Measurements from ENCODE around the gene NCOA1. TPM values are rescaled to one million over a fixed set of nuclear protein-coding genes. Genes with fewer than 3 reads are reported as not detected.
A peak's percentile ranks its signal among the peaks of the same experiment; 100 is the strongest.

NCOA1 gene
- total RNA-seq, 2 experiments from 2014 or later, result 35.5 to 40.6 TPM

DNA sequence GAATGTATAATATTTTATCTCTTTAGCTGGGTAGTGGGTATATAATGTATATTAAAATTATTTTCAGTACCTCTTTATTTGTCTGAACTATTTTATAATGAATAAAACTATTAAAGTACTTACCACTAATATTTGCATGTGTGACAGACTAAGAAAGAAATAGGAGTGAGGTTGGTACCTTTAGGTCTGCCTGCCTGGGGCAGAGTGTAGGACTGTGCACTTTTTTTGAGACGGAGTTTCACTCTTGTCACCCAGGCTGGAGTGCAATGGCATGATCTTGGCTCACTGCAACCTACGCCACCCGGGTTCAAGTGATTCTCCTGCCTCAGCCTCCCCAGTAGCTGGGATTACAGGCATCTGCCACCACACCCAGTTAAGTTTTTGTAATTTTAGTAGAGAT lies 18.8 kb downstream of the NCOA1 start:
- Mint-ChIP-seq H3K4me1 (ENCODE audit: low read depth) (peaks cover 71% of the 10 kb centered on the region), H3K9me3 (no peaks in the 10 kb centered on the region), H3K27me3 (no peaks in the 10 kb centered on the region), H3K4me3 (no peak overlapping the region), H3K36me3 (ENCODE audit: low read depth) (no peaks in the 10 kb centered on the region), H3K27ac (no peak overlapping the region)
- ChIA-PET CTCF (no interaction called here), POLR2A (no interaction called here)
- no peak overlapping the region for H3K4me3 ChIP-seq (ENCODE audit: low read length)
- H3K36me3 ChIP-seq (ENCODE audit: insufficient read depth, low read length), result no peaks in the 10 kb centered on the region
- no peaks in the 10 kb centered on the region for H3K27me3 ChIP-seq (ENCODE audit: control insufficient read depth in 1 of 2, insufficient read depth in 2 of 2, low read length in 2 of 2)
- TF ChIP-seq, protein P1, sequence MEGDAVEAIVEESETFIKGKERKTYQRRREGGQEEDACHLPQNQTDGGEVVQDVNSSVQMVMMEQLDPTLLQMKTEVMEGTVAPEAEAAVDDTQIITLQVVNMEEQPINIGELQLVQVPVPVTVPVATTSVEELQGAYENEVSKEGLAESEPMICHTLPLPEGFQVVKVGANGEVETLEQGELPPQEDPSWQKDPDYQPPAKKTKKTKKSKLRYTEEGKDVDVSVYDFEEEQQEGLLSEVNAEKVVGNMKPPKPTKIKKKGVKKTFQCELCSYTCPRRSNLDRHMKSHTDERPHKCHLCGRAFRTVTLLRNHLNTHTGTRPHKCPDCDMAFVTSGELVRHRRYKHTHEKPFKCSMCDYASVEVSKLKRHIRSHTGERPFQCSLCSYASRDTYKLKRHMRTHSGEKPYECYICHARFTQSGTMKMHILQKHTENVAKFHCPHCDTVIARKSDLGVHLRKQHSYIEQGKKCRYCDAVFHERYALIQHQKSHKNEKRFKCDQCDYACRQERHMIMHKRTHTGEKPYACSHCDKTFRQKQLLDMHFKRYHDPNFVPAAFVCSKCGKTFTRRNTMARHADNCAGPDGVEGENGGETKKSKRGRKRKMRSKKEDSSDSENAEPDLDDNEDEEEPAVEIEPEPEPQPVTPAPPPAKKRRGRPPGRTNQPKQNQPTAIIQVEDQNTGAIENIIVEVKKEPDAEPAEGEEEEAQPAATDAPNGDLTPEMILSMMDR (IDR thresholded peaks at IDR 0.05), result no peak
- H3K4me1 ChIP-seq (ENCODE audit: insufficient read depth, low read length), result peaks cover 10% of the 10 kb centered on the region
- H3K27ac ChIP-seq (ENCODE audit: low read depth in 1 of 2, low read length in 2 of 2), result no peak overlapping the region
- DNase-seq (no peak), ATAC-seq (ENCODE audit: poor library complexity) (no peak)
- intact Hi-C loops (cut with DNase I, micrococcal nuclease), result no loop called here
- H3K9me3 ChIP-seq (ENCODE audit: control insufficient read depth in 1 of 2, insufficient read depth in 1 of 2, low read length in 2 of 2), result no peaks in the 10 kb centered on the region

GRCh38 chr2:24510771-24511170 lies 19.7 kb downstream of the NCOA1 start:
- H3K27ac Mint-ChIP-seq, result no peak overlapping the region
- no peaks in the 10 kb centered on the region for H3K36me3 ChIP-seq (ENCODE audit: insufficient read depth, low read length)
- DNase-seq, result no peak
- POLR2A ChIA-PET, result no interaction called here
- no peaks in the 10 kb centered on the region for H3K9me3 ChIP-seq (ENCODE audit: control insufficient read depth in 1 of 2, insufficient read depth in 1 of 2, low read length in 2 of 2)
- no peak overlapping the region for H3K27ac ChIP-seq (ENCODE audit: low read depth in 1 of 2, low read length in 2 of 2)
- TF ChIP-seq, protein P1 (IDR thresholded peaks at IDR 0.05), result no peak
- no peaks in the 10 kb centered on the region for H3K27me3 ChIP-seq (ENCODE audit: control insufficient read depth in 1 of 2, insufficient read depth in 2 of 2, low read length in 2 of 2)
- H3K4me1 ChIP-seq (ENCODE audit: insufficient read depth, low read length), result peaks cover 6% of the 10 kb centered on the region
- peak overlapping the region; percentile 6 for H3K4me3 Mint-ChIP-seq
- no peaks in the 10 kb centered on the region for H3K36me3 Mint-ChIP-seq (ENCODE audit: low read depth)
- no peak for ATAC-seq (ENCODE audit: poor library complexity)
- intact Hi-C loops (cut with DNase I, micrococcal nuclease), result no loop called here
- no peaks in the 10 kb centered on the region for H3K9me3 Mint-ChIP-seq
- CTCF ChIA-PET, result no interaction called here
- peaks cover 73% of the 10 kb centered on the region for H3K4me1 Mint-ChIP-seq (ENCODE audit: low read depth)
- no peaks in the 10 kb centered on the region for H3K27me3 Mint-ChIP-seq
- H3K4me3 ChIP-seq (ENCODE audit: low read length), result no peak overlapping the region

GRCh38 chr2:24511198-24511597 lies 20.1 kb downstream of the NCOA1 start:
- Mint-ChIP-seq H3K36me3 (ENCODE audit: low read depth) (no peaks in the 10 kb centered on the region), H3K27me3 (no peaks in the 10 kb centered on the region), H3K4me3 (peak overlapping the region; percentile 6), H3K9me3 (no peaks in the 10 kb centered on the region), H3K4me1 (ENCODE audit: low read depth) (peaks cover 71% of the 10 kb centered on the region), H3K27ac (no peak overlapping the region)
- Histone ChIP-seq H3K27ac (ENCODE audit: low read depth in 1 of 2, low read length in 2 of 2) (no peak overlapping the region), H3K36me3 (ENCODE audit: insufficient read depth, low read length) (no peaks in the 10 kb centered on the region), H3K4me3 (ENCODE audit: low read length) (no peak overlapping the region), H3K9me3 (ENCODE audit: control insufficient read depth in 1 of 2, insufficient read depth in 1 of 2, low read length in 2 of 2) (no peaks in the 10 kb centered on the region), H3K4me1 (ENCODE audit: insufficient read depth, low read length) (peaks cover 3% of the 10 kb centered on the region), H3K27me3 (ENCODE audit: control insufficient read depth in 1 of 2, insufficient read depth in 2 of 2, low read length in 2 of 2) (no peaks in the 10 kb centered on the region)
- no peak for DNase-seq
- TF ChIP-seq, protein P1 (IDR thresholded peaks at IDR 0.05), result no peak
- intact Hi-C loops (cut with DNase I, micrococcal nuclease), result no loop called here
- CTCF ChIA-PET, result no interaction called here
- POLR2A ChIA-PET, result no interaction called here
- no peak for ATAC-seq (ENCODE audit: poor library complexity)

Measured in CD4-positive, alpha-beta T cell (primary cell).